WTC11 (cell line): Measurements from ENCODE around the gene HPSE2.

Source experiments
- ATF6 ChIP-seq: sonication (generic); formaldehyde crosslinking; IDR thresholded peaks from 2 replicates; pipeline ENCODE4 v1.8.1; 2023; ENCODE audit warnings: mild to moderate bottlenecking, missing genetic modification reagents
- CREB1 ChIP-seq: sonication (generic); formaldehyde crosslinking; IDR thresholded peaks from 2 replicates; pipeline ENCODE4 v1.8.0; 2023; ENCODE audit warnings: mild to moderate bottlenecking, missing genetic modification reagents
- CTCF ChIP-seq: fragments of 200-600 bp; IDR thresholded peaks from 2 replicates; pipeline ENCODE4 v1.8.0; 2022; ENCODE audit warnings: antibody characterized with exemption
- MAX ChIP-seq: sonication (generic); formaldehyde crosslinking; IDR thresholded peaks from 2 replicates; pipeline ENCODE4 v1.8.0; 2022; ENCODE audit warnings: mild to moderate bottlenecking, missing genetic modification reagents
- MXD4 ChIP-seq: fragments of 250-450 bp; sonication (Bioruptor Pico); IDR thresholded peaks from 2 replicates; pipeline ENCODE4 v1.8.0; 2021; ENCODE audit warnings: mild to moderate bottlenecking, moderate library complexity, borderline replicate concordance
- PRRX2 ChIP-seq: fragments of 250-450 bp; sonication (Bioruptor Pico); IDR thresholded peaks from 2 replicates; pipeline ENCODE4 v1.8.0; 2021; ENCODE audit warnings: mild to moderate bottlenecking
- SP1 ChIP-seq: sonication (generic); formaldehyde crosslinking; conservative IDR thresholded peaks from 2 replicates; pipeline ENCODE4 v1.8.1; 2022; ENCODE audit warnings: missing genetic modification reagents
- ZBTB43 ChIP-seq: sonication (generic); formaldehyde crosslinking; IDR thresholded peaks from 2 replicates; pipeline ENCODE4 v1.8.1; 2023; ENCODE audit warnings: mild to moderate bottlenecking, missing genetic modification reagents
- ZNF232 ChIP-seq: sonication (generic); formaldehyde crosslinking; IDR thresholded peaks from 2 replicates; pipeline ENCODE4 v1.8.0; 2022; ENCODE audit warnings: mild to moderate bottlenecking, missing genetic modification reagents
- ZNF281 ChIP-seq: sonication (generic); formaldehyde crosslinking; IDR thresholded peaks from 2 replicates; pipeline ENCODE4 v1.8.0; 2023; ENCODE audit warnings: mild to moderate bottlenecking, missing genetic modification reagents

- TF ChIP-seq CTCF (no peak), ZNF232 (CRISPR knock-in tag) (no peak), ZNF281 (CRISPR knock-in tag) (no peak), MXD4 (CRISPR knock-in tag) (no peak), CREB1 (CRISPR knock-in tag) (no peak), ATF6 (CRISPR knock-in tag) (no peak), SP1 (CRISPR knock-in tag) (no peak), MAX (CRISPR knock-in tag) (no peak), PRRX2 (no peak), ZBTB43 (CRISPR knock-in tag) (no peak)
Measured at GRCh38 chr10:98556061-98556460, 679.6 kb downstream of the HPSE2 start.
